Stimulated activated CD4-positive, alpha-beta T cell treated with anti-CD3 and anti-CD28 coated beads, Interleukin-1b, Interleukin-23, amount 100 ng/mL, for 24 hours (primary cell): ENCODE results near the gene AKR7A3.
A peak's percentile ranks its signal among the peaks of the same experiment; 100 is the strongest.
"Not testable (repeated sequence)": the region's sequence is repeated elsewhere in the genome, so short reads cannot be mapped to it uniquely, and the experiment has no call there.

Experiments used
- DNase-seq, 4 experiments: peaks; one replicate each; pipeline ENCODE4 v3.0.0-alpha.2; 2020; ENCODE audit warnings: low read depth in 4 of 4, low spot score in 1 of 4

AKR7A3 gene

DNA sequence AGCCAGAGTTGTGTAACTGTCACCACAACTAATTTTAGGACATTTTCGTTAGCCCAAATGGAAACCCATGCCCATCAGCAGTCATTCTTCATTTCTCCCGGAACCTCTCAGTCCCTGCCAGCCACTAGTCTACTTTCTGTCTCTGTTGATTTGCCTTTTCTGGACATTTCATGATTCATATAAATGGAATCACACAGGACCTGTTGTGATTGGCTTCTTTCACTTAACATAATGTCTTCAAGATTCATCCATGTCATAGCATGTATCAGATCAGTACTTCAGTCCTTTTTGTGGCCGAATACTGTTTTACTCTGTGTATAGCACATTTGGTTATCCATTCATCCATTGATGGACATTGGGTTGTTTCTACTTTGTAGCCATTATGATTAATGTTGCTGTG is 30.6 kb upstream of the AKR7A3 start:
- no peak for DNase-seq

DNA sequence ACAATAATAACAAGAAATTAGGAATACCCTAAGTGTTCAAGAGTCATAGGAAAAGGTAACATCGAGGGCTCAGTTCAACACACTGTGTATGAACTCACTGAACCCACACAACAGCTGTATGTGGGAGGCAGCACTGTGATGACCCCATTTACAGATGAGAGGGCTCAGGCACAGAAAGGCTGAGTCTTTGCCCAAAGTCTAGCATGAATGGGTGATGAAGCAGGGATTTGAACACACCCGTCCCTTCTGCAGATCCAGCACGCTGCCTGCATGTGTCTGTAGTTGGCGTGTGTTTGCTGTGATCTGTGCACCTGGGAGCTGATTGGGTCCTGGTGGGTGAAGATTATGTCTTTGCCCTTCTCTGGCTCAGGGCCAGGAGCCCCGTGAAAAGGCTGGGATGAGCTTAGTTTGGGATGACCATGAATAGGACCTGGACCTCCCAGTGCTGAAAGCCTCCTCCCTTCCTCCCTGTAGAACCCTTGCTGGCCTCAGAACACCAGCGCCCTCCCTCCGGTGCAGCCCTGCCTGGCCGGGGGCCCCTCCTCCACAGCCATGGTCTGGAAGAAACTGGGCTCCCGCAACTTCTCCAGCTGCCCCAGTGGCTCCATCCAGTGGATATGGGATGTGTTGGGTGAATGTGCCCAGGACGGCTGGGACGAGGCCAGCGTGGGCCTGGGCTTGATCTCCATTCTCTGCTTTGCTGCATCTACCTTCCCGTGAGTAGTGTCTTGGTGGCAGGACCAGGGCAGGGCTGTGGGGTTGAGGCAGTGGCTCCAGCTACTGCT is 28.7 kb upstream of the AKR7A3 start:
- no peak for DNase-seq

DNA sequence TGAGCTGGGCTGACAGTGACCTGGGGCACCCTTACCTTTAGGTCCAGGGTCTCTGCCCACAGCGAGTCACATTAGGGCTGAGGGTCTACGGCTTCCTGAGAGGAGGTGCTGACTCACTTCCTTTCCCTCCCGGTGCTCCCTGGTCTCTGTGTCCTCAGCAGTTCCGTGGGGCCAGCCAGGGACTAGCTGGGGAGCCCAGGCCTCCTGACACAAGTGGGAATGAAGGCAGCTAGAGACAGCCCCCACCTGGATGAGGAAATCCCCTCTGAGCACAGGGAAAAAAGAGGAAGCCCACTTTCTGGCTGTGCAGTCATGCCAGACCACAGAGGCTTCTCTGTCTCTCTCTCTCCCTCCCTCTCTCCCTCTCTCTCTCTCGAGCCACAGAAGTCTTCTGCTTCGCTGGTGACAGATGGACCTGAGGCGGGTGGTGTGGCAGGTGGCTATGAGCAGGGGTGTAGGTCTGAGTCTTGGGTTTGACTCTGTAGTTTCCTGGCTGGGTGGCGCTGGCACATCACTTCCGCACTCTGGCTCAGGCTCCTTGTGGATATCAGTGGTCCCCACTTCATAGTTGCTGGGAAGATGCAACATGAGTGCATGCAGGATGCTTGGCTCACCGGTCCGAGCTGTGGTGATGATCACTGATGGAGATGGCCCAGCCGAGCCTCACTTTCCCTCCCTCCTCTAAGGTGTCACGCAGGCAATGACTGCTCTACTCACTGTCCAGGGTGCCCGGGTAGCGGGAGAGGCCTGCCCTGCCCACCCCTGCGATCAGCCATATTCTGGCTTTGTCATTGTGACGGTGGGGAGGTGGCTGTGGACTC is 27.0 kb upstream of the AKR7A3 start:
- no peak for DNase-seq

DNA sequence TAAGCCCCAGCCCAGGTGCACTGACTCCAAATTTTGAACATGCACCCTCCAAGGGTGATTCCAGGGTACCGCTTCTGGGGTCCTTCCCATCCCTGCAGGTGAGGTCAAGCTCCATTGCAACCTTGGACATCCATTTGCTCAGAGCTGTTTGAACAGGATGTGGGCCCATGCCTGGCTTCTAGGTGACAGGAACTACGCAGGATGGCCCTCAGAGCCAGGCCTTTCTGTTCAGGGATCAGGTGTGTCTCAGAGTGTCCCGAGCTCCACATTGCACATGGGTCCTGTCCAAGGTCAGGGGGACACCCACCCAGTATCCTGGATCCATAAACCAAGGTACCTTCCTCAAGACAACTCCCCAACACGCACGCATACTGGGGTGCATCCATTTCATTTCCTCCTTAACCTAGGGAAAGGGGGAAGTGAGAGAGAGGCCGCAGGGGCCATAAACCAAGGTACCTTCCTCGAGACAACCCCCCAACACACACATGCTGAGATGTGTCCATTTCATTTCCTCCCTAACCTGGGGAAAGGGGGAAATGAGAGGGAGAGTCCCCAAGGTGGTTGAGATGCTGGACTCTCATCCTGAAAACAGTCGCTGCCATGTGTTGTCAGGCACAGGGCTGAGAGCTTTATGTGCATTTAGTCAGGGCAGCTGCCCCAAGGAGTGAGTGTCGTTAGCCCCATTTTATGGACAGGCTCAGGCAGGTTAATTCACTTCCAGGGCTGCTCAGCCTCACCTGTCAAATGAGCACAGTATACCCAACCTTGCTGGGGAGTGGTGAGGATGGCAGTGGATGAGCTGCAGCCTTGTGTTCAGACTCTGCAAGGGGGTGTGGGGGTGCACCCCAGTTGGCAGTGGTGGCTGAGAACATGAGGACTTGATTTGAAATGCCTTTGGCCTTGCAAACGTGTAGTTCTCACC is 25.7 kb upstream of the AKR7A3 start:
- DNase-seq = no peak

DNA sequence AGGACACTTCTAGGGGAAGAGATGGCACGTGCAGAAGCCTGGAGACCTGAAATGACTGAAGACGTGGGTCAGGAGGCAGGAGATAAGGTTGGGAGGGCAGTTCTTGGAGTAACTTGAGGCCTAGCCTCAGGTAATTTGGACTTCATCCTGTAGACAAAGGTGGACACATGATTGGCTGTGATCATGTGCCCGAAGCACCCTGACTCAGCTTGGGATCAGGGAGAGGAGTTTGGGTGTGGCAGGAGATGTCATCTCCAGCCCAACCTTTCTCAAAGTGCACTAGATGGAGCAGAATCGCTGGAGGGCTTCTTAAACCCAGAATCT is 25.0 kb upstream of the AKR7A3 start:
- no peak for DNase-seq

DNA sequence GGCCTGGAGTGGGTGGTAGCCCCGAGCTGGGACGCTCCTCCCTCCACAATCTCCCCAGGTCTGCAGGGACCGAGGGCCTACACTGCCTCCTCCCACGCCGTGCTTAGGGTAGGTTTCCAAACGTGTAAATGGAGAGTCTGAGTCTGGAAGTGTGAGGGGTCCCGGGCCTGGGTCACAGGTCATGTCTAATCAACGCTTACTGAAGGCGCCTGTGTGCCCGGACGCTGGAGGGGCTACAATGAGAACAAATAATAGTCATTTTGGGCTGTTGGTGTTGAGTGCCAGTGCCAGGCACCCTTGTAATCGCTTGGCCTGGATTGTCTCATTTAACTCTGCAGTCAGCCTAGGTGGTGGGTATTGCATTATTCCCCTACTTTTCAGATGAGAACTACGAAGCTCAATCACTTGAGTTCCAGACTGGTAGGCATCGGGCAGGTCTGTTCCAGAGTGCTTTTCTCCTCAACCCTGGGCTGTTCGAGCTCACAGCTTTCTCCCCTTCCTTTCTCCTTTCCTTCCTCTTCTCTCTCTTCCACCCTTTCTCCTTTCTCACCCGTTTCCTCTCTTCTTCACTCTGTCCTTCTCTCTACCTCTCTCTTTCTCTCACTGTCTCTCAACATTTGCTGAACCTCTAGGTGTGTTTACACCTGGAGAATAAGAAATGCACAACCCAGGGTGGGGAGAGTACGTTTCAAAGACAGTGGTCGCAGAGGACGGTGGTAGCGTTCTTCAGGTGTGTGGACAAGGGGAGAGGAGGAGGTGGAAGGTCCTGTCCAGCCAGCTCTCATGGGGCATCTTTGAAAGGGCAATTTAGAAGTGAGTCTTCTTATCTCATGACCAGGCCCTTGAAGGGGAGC is 24.4 kb upstream of the AKR7A3 start:
- no peak for DNase-seq

DNA sequence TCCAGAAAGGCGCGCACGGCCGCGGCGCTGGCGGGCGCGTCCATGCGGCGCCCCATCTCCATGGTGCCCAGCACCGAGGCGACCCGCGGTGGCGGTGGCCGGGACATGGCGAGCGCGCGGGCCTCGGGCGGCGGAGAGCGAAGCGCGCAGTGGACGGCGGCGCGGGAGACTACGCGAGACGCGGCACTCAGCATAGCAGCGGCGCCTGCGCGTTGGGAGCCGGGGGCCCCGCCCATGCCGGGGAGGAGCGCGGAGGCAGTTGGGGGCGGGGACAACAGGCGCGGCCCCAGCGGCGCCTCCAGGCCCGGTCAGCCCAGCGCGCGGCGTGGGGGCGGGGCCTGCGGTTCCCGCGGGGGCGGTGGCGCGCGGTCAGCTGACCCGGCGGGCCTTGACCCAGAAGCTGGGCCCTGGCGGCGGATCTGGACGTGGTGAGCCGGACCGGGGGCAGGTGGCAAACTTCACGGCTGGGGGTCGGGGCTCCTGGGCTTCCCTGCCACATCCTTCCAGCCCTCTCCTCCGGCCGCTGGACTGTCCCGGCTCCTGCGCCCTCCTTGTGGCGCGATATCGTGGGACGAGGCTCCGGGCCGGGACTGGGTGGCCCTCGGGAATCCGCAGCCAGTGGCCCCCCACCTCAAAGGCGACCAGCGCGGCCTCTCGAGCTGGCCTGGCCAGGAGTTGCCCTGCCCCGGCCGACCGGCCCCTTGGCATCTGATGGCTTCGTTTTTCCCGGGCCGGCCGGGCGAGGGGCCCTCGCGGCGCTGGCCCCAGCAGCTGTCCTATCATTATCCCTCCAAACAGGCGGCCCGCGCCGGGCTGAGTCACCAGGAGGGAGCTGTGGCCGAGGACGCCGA is 23.6 kb upstream of the AKR7A3 start, which contains the start of the genes AKR7A2 and SLC66A1:
AKR7A2 (minus strand) TSS at position 214 of the 851 bp plus-strand sequence; CDS start at position 194, 20 bp downstream.
SLC66A1 (plus strand) TSS at position 396 of the 851 bp plus-strand sequence. CDS start 5,352 bp downstream, outside the sequence.
- DNase-seq = peak; percentile 65 to 86 (median 80)

DNA sequence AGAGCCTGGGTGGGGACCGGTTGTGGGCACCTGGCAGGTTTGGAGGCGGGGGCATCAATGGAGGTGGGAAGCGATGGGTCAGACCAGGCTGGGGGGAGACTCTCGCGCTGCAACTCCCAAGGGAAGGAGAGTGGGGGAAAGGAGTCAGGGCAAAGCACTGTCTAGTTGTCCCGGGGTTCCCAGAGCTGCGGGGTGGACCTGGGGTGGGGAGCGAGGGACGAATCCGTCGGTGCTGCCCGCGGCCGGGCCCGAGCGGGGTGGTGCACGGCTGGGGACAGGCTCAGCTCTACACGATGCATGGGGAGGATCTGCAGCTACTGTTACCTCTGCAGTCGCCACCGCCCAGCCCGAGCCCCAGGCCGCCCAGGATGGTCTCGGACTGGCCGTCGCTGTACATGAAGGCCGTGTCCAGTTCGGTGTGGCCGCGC is 22.9 kb upstream of the AKR7A3 start:
- no peak for DNase-seq

DNA sequence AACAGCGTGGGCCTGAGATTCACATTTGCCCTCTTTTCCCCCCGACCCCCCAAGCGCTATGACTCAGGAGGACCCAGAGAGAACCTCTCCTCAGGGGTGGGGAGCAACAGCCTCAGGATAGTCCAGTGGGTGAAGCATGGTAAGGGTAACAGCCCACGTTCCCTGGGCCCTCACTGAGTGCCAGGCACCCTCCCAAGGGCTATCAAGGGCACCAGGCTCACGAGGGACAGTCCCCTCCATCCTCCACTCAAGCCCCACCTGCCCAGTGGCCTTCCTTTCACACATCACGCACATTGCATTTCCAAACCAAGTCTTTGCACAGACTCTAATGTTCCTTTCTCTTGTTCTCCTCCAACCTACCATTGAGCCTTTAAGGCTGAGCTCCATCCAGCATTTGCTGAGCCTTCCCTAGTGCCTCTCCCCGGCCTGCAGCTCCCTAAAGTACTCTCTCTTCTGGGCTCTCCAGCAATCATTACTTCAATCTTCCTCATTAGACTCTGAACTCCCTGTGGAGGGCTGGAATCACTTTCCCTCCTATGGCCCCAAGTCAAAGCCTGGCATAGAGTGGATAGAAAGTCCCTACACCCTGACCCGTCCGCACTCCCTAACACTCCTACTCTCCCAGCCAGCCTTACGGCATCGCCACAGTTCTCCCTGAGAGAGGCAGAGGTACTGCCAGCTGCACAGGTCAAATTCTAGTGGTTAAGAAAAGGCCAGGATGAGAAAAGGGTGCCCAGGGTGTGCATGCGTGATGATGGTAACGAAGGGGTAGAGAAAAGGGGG is 22.3 kb upstream of the AKR7A3 start:
- DNase-seq = no peak

DNA sequence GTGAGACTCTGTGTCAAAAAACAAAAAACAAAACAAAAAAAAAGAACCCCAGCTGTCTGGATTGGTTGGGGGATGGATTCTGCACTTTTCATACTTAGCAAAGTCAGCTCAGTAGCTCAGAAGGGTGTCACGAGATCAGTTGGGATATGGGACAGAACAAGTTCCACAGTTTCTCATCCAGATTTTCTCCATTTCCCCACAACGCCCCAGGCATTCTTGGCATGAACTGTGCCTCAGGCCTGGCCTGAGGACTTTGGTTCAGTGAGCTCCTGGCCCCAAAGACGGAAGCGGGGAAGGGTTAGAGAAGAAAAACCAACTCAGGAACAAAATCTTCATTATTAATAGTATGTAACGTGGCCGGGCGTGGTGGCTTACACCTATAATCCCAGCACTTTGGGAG is 21.5 kb upstream of the AKR7A3 start:
- DNase-seq = no peak

DNA sequence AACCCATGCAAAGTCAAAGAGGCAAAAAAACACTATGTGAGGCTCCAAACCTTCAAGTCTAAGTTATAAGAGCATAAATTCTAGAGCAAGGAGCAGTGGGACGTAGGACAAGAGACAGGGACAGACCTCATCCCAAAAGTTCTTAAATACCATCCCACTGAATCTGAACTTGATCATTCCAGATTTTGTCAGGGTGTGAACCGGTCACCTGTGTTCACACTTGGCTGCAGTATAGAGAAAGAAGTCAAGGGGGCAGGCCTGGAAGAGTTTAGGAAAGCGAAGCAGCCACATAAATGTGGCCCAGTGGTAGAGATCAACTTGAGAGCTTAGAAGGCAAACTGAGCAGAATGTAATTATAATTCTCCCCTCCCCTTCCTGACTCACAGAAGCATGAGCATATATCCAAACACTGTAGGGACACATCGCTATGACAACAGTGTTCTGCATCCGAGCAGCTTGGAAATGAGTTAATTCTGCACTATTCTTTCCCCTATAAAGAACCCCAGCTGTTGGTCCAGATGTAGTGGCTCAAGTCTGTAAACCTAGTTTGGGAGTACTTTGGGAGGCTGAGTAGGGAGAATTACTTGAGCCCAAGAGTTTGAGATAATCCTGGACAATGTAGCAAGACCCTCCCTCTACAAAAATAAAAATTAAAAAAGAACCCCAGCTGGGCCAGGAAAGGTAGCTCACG is 20.7 kb upstream of the AKR7A3 start:
- no peak for DNase-seq

DNA sequence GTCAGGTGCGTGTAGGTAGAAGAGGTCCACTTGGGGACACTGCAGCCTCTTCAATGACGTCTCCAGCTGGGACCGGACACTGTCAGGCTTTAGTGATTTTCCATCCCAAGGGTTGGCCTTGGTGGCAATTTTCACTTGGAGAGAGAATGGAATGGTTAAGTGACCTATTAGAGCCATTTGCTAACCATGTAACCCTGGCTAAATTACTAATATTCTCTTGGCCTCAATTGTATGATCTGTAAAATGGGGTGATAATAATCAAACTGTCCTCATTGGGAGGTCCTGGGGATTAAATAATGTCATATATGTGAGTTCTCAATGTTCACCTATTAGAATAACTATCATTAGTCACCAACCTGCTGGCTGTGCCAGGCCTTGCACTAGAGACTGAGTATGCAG is 19.9 kb upstream of the AKR7A3 start:
- no peak for DNase-seq

DNA sequence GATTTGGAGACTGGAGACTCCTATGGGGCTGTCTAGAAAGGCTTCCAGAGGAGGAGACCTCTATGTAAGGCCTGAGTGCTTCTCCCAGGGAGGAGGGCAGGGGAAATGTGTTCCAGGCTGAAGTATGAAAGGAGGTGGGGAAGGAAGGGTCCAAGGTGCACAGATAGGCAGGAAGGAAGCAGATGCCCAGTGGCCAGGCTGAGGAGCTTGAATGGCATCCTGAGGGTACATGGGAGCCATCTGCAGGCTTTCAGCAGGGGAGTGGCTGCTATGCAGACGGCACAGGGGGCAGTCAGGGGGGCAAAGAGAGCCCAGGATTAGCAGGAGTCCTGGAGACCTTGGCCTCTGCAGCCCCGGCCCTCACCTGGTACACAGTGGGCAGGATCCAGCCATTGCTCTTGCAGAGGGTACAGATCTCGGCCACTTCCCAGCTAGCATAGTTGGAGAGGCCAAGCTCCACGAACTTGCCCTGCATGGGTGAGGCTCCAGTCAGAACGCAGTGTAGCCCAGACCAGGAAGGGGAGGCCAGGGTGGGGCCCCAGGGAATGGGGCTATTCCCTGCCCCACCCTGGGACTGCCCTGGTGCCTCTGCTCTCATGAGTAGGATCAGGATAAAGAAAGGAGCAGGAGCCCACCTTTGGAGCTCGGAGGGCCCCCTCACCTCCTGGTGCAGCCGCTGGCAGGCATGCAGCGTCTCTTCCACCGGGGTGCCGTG is 19.4 kb upstream of the AKR7A3 start:
- no peak for DNase-seq

DNA sequence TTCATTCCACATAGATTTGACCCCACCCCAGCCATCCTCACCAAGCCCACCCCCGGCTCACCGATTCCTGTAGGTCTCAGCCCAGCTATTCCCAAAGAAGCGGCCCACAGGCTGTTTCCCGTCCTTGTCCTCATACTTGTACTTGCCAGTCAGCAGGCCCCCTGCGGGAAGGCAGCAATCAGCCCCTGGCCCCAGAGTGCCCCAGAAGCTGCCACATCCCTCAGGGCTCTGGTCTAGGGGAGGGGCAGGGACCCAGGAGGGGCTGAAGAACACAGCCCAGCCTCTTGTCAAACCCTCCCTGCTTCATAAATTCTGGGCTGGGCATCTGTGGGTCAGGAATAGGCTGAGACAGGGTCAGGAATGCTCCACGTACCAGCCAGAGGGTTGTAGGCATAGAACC is 18.4 kb upstream of the AKR7A3 start:
- no peak for DNase-seq

DNA sequence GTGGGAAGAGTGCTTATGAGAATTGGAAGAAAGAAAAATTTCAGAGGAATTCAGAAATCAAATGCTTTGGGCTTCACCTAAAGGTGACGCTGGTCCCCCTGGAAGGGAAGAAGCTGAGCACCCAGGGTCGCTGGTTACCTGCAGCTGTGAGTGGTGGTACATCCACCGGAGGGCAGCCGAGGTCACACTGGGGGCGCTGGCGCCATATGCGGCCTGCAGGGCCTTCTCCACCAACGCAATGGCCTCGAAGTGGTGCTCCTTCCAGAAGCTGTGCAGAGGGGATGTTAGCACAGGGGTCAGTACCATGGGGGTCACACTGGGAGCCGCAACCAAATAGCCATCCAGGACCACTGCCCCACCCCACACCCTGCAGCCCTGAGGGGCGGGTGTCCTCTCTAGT is 17.3 kb upstream of the AKR7A3 start:
- DNase-seq = no peak

DNA sequence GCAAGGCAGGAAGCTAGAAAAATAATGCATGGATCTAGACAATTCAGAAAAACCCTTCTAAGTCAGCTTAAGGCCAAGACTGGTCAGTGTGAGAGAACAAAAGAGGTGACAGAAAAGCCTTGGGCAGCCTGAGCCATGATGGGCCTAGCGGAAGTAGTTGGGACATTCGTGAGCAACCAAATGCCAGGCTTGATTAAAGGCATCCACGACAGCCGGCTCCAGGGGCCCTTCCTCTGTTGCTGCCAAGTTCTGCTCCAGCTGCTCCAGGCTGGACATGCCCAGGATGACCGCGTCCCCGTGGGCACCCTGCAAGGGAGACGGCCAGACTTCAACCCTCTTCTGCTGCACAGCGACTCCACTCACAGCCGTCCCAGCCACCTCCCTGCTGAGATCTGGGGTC is 15.5 kb upstream of the AKR7A3 start:
- DNase-seq = not testable (repeated sequence)

DNA sequence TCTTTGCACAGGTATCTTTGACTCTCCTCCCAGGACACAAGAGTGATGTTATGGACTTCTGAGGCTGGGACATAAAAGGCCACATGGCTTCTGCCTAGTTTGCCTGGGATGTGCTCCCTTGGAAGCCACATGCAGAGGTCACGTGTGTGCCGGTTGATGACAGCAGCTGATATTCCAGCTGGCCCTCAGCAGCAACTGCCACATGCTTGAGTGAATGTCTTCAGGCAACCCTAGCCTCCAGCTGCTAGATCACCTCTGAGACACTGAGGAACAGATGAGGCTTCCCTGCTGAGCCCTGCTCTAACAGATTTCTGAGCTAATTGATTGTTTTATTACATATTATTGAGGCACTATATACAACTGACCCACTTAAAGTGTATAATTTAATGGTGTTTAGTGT is 11.6 kb upstream of the AKR7A3 start:
- no peak for DNase-seq
